ENCODE measurements around the gene IL31RA.

The IL31RA gene

DNA sequence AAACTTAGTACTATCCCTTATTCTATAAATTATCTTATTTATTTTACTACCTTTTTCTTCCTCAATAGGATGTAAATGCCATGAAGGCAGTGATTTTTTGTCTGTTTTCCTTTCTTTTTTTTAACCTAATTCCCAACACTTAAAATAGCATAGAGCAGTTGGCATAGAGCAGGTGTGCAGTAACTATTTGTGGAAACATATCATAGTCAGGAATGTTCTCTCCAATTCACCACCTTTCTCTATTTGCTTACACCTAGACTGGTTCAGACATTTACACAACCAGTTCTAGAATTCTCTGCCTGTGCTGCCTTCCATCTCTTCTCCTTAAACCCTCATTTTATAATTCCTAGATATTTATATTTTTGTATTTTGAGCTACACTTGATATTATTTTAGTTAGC lies 49.6 kb downstream of the IL31RA start:
- H3K4me1 ChIP-seq (ENCODE audit: low read length): no peaks in the 10 kb centered on the region
- TF ChIP-seq EZH2 (optimal IDR thresholded peaks at IDR 0.05; ENCODE audit: low read depth, low read length): no peak
- TF ChIP-seq, protein P1, sequence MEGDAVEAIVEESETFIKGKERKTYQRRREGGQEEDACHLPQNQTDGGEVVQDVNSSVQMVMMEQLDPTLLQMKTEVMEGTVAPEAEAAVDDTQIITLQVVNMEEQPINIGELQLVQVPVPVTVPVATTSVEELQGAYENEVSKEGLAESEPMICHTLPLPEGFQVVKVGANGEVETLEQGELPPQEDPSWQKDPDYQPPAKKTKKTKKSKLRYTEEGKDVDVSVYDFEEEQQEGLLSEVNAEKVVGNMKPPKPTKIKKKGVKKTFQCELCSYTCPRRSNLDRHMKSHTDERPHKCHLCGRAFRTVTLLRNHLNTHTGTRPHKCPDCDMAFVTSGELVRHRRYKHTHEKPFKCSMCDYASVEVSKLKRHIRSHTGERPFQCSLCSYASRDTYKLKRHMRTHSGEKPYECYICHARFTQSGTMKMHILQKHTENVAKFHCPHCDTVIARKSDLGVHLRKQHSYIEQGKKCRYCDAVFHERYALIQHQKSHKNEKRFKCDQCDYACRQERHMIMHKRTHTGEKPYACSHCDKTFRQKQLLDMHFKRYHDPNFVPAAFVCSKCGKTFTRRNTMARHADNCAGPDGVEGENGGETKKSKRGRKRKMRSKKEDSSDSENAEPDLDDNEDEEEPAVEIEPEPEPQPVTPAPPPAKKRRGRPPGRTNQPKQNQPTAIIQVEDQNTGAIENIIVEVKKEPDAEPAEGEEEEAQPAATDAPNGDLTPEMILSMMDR (IDR thresholded peaks at IDR 0.05; ENCODE audit: low read length): no peak
- TF ChIP-seq EZH2phosphoT487 (IDR thresholded peaks at IDR 0.05; ENCODE audit: low read length): no peak
- DNase-seq: no peak

DNA sequence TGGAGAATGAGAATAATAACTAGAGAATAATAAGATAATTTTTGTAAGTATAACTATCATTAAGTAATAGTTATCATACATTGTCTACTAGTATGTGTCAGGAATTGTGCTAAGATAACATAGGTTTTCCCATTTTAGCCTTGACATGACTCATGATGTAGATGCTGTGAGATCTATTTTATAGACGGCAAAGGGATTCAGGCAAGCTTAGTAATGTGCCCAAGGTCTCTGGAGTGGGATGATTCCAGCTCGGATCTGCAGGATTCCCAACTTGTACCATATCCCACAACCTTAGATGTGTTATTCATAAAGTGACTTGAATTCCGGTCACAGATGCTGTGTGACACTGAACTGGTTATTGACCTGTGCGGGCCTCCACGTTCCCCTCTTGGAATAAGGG lies 51.5 kb downstream of the IL31RA start:
- no peak overlapping the region for H3K4me3 ChIP-seq (ENCODE audit: low read length)
- H3K4me1 ChIP-seq (ENCODE audit: low read length): no peaks in the 10 kb centered on the region
- TF ChIP-seq, protein P1 (IDR thresholded peaks at IDR 0.05; ENCODE audit: low read length): no peak
- TF ChIP-seq EZH2 (optimal IDR thresholded peaks at IDR 0.05; ENCODE audit: low read depth, low read length) (no peak), EZH2phosphoT487 (IDR thresholded peaks at IDR 0.05; ENCODE audit: low read length) (no peak)
- no peak overlapping the region for H3K27ac ChIP-seq (ENCODE audit: low read length)
- H3K36me3 ChIP-seq (replicated peaks; ENCODE audit: insufficient read depth, low read length): no peaks in the 10 kb centered on the region
- no peaks in the 10 kb centered on the region for H3K9me3 ChIP-seq (replicated peaks; ENCODE audit: insufficient read depth, low read length)
- H3K79me2 ChIP-seq (ENCODE audit: low read length): no peaks in the 10 kb centered on the region
- H3K9me2 ChIP-seq (replicated peaks; ENCODE audit: insufficient read depth, low read length): no peaks in the 10 kb centered on the region
- no peak overlapping the region for H3K4me2 ChIP-seq (ENCODE audit: low read depth, low read length)
- H3F3A ChIP-seq (ENCODE audit: insufficient read depth, low read length): no peaks in the 10 kb centered on the region
- no peaks in the 10 kb centered on the region for H4K20me1 ChIP-seq (ENCODE audit: insufficient read depth, low read length)
- H3K9ac ChIP-seq (ENCODE audit: low read length): no peak overlapping the region
- no peaks in the 10 kb centered on the region for H3K27me3 ChIP-seq (replicated peaks; ENCODE audit: insufficient read depth, low read length)
- no peak overlapping the region for H2AFZ ChIP-seq (ENCODE audit: low read length)
- no peak for DNase-seq

More for the DNA sequence above, 49.6 kb downstream of the IL31RA start:
- Histone ChIP-seq H3K9ac (ENCODE audit: low read length) (no peak overlapping the region), H3K36me3 (replicated peaks; ENCODE audit: insufficient read depth, low read length) (no peaks in the 10 kb centered on the region), H3K27me3 (replicated peaks; ENCODE audit: insufficient read depth, low read length) (no peaks in the 10 kb centered on the region), H3K4me3 (ENCODE audit: low read length) (no peak overlapping the region), H4K20me1 (ENCODE audit: insufficient read depth, low read length) (no peaks in the 10 kb centered on the region), H2AFZ (ENCODE audit: low read length) (no peak overlapping the region), H3F3A (ENCODE audit: insufficient read depth, low read length) (no peaks in the 10 kb centered on the region), H3K79me2 (ENCODE audit: low read length) (no peaks in the 10 kb centered on the region), H3K9me3 (replicated peaks; ENCODE audit: insufficient read depth, low read length) (no peaks in the 10 kb centered on the region), H3K9me2 (replicated peaks; ENCODE audit: insufficient read depth, low read length) (no peaks in the 10 kb centered on the region), H3K4me2 (ENCODE audit: low read depth, low read length) (no peak overlapping the region), H3K27ac (ENCODE audit: low read length) (no peak overlapping the region)

DNA sequence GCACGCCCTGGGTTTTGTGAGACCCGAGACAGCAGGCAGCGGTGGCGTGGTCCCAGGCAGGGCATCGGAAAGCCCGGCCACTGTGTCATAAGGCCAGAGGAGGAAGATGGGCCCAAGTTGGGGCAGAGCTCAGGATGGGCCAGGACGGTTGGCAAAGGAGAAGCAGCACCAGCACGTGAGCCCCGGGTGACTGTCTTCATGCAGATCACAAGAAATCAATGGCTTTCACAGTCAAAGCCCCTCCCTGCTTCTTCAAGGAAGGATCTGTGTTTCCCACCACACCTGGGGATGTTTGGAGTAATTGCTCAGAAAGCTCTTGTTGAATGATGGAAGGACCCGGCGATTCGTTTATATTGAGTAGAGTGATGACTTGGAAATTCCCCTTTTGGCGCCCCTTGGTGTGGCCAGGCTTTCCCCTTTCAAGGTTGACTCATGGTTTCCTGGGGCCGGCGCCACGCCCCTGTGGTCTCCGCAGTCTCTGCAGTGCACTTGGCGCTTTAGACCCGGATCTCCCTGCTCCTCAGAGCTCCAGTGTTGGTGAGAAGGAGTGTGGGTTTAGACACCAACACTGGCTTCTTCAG lies 52.1 kb downstream of the IL31RA start:
- no peak overlapping the region for H3K27ac ChIP-seq (ENCODE audit: low read length)
- no peaks in the 10 kb centered on the region for H3K79me2 ChIP-seq (ENCODE audit: low read length)
- H3K9me3 ChIP-seq (replicated peaks; ENCODE audit: insufficient read depth, low read length): no peaks in the 10 kb centered on the region
- H3K36me3 ChIP-seq (replicated peaks; ENCODE audit: insufficient read depth, low read length): no peaks in the 10 kb centered on the region
- H3K4me1 ChIP-seq (ENCODE audit: low read length): no peaks in the 10 kb centered on the region
- no peaks in the 10 kb centered on the region for H3K27me3 ChIP-seq (replicated peaks; ENCODE audit: insufficient read depth, low read length)
- DNase-seq: no peak
- H3K4me2 ChIP-seq (ENCODE audit: low read depth, low read length): no peak overlapping the region
- no peaks in the 10 kb centered on the region for H3K9me2 ChIP-seq (replicated peaks; ENCODE audit: insufficient read depth, low read length)
- H3F3A ChIP-seq (ENCODE audit: insufficient read depth, low read length): no peaks in the 10 kb centered on the region
- H3K4me3 ChIP-seq (ENCODE audit: low read length): no peak overlapping the region
- TF ChIP-seq, protein P1 (IDR thresholded peaks at IDR 0.05; ENCODE audit: low read length): no peak
- no peak for TF ChIP-seq EZH2 (optimal IDR thresholded peaks at IDR 0.05; ENCODE audit: low read depth, low read length)
- TF ChIP-seq EZH2phosphoT487 (IDR thresholded peaks at IDR 0.05; ENCODE audit: low read length): no peak
- H4K20me1 ChIP-seq (ENCODE audit: insufficient read depth, low read length): no peaks in the 10 kb centered on the region
- H2AFZ ChIP-seq (ENCODE audit: low read length): no peak overlapping the region
- no peak overlapping the region for H3K9ac ChIP-seq (ENCODE audit: low read length)

Measured in MM.1S (cell line).